GM23338 (cell line): ENCODE measurements around the gene TMEM117. TPM values are rescaled to one million over a fixed set of nuclear protein-coding genes. Genes with fewer than 3 reads are reported as not detected.

ENCODE experiments used
- ATAC-seq: fragments of 200-7000 bp; cut with Tn5 transposase; 3 replicates; pipeline ENCODE4 v1.9.1; 2020
- DNase-seq: peaks from one replicate; pipeline ENCODE4 v3.0.0-alpha.2; 2015; ENCODE audit warnings: low spot score
- H2AFZ ChIP-seq: fragments of 200-600 bp; sonication (generic); 2 replicates; pipeline ENCODE4 v1.8.0; 2016; ENCODE audit warnings: antibody characterized with exemption, mild to moderate bottlenecking, moderate library complexity
- H3F3A ChIP-seq: fragments of 200-600 bp; sonication (generic); replicated peaks from 2 replicates; pipeline ENCODE4 v1.8.0; 2017; ENCODE audit warnings: antibody characterized with exemption, mixed run types, low read depth
- H3K27ac ChIP-seq: fragments of 200-600 bp; sonication (generic); 2 replicates; pipeline ENCODE4 v1.6.1; 2016; ENCODE audit warnings: low read depth
- H3K27me3 ChIP-seq: fragments of 200-600 bp; sonication (generic); 2 replicates; pipeline ENCODE4 v1.8.0; 2016; ENCODE audit warnings: mild to moderate bottlenecking, mixed run types, moderate library complexity; ENCODE audit not compliant: insufficient read depth
- H3K36me3 ChIP-seq: fragments of 200-600 bp; sonication (generic); 2 replicates; pipeline ENCODE4 v1.8.0; 2016; ENCODE audit warnings: mild to moderate bottlenecking; ENCODE audit not compliant: insufficient read depth
- H3K4me1 ChIP-seq: fragments of 200-600 bp; sonication (generic); 2 replicates; pipeline ENCODE4 v1.8.0; 2016; ENCODE audit warnings: mild to moderate bottlenecking, moderate library complexity; ENCODE audit not compliant: insufficient read depth
- H3K4me2 ChIP-seq: fragments of 200-600 bp; sonication (generic); 2 replicates; pipeline ENCODE4 v1.7.1; 2017; ENCODE audit warnings: mixed run types
- H3K4me3 ChIP-seq: fragments of 200-600 bp; sonication (generic); 2 replicates; pipeline ENCODE4 v1.6.1; 2016; ENCODE audit warnings: mixed run types
- H3K79me2 ChIP-seq: fragments of 200-600 bp; sonication (generic); replicated peaks from 2 replicates; pipeline ENCODE4 v1.8.0; 2017; ENCODE audit warnings: mild to moderate bottlenecking; ENCODE audit not compliant: insufficient read depth
- H3K9me2 ChIP-seq: fragments of 200-600 bp; sonication (generic); 2 replicates; pipeline ENCODE4 v1.8.0; 2017; ENCODE audit not compliant: insufficient read depth
- H4K20me1 ChIP-seq: fragments of 200-600 bp; sonication (generic); replicated peaks from 2 replicates; pipeline ENCODE4 v1.8.0; 2017; ENCODE audit warnings: mild to moderate bottlenecking; ENCODE audit not compliant: insufficient read depth
- H3K27ac Mint-ChIP-seq: 2 replicates; pipeline ENCODE4 v1.8.0; 2020; ENCODE audit warnings: inconsistent platforms, mild to moderate bottlenecking, moderate library complexity, mixed read lengths
- H3K27me3 Mint-ChIP-seq: 3 replicates; pipeline ENCODE4 v1.8.0; 2022; ENCODE audit warnings: low read depth, mild to moderate bottlenecking, moderate library complexity, mixed read lengths, inconsistent platforms; ENCODE audit not compliant: insufficient read depth, poor library complexity
- H3K36me3 Mint-ChIP-seq: 3 replicates; pipeline ENCODE4 v1.8.0; 2021; ENCODE audit warnings: low read depth, mild to moderate bottlenecking, inconsistent platforms, moderate library complexity, mixed read lengths
- H3K4me1 Mint-ChIP-seq: 3 replicates; pipeline ENCODE4 v1.8.0; 2020; ENCODE audit warnings: mild to moderate bottlenecking, inconsistent platforms, mixed read lengths
- H3K4me3 Mint-ChIP-seq: 3 replicates; pipeline ENCODE4 v1.8.0; 2021; ENCODE audit warnings: moderate library complexity, mild to moderate bottlenecking, inconsistent platforms, mixed read lengths
- H3K9me3 Mint-ChIP-seq: 3 replicates; pipeline ENCODE4 v1.8.0; 2020; ENCODE audit warnings: moderate library complexity, mild to moderate bottlenecking, inconsistent platforms, mixed read lengths
- CREB1 ChIP-seq: fragments of 250-450 bp; sonication (Bioruptor Pico); IDR thresholded peaks from 2 replicates; pipeline ENCODE4 v1.5.0; 2020; ENCODE audit warnings: low read depth, mild to moderate bottlenecking, moderate library complexity
- CTCF ChIP-seq, 2 experiments: fragments of 200-600 bp in 1 of 2; sonication (generic) in 1 of 2; conservative IDR thresholded peaks; 2 replicates each; pipeline versions ENCODE4 v1.5.1 to v1.6.1; 2016 to 2017; ENCODE audit warnings: antibody characterized with exemption in 2 of 2, low read depth in 2 of 2, mild to moderate bottlenecking in 2 of 2, moderate library complexity in 1 of 2
- ETS1 ChIP-seq: IDR thresholded peaks from 2 replicates; pipeline ENCODE4 v1.6.1; 2016; ENCODE audit warnings: antibody characterized with exemption
- EZH2 ChIP-seq: fragments of 200-600 bp; sonication (generic); IDR thresholded peaks from one replicate; pipeline ENCODE4 v1.8.0; 2017; ENCODE audit warnings: antibody characterized with exemption, mild to moderate bottlenecking, low read depth; ENCODE audit not compliant: unreplicated experiment
- EZH2phosphoT487 ChIP-seq: fragments of 200-600 bp; sonication (generic); IDR thresholded peaks from one replicate; pipeline ENCODE4 v1.8.1; 2018; ENCODE audit warnings: antibody characterized with exemption; ENCODE audit not compliant: unreplicated experiment
- JUNB ChIP-seq: IDR thresholded peaks from one replicate; pipeline ENCODE4 v1.6.1; 2016; ENCODE audit warnings: antibody characterized with exemption; ENCODE audit not compliant: unreplicated experiment
- NANOG ChIP-seq: IDR thresholded peaks from 2 replicates; pipeline ENCODE4 v1.6.1; 2016; ENCODE audit warnings: antibody characterized with exemption, borderline replicate concordance
- POLR2AphosphoS5 ChIP-seq: IDR thresholded peaks from 2 replicates; pipeline ENCODE4 v1.6.1; 2016; ENCODE audit warnings: antibody characterized with exemption, low read depth
- REST ChIP-seq: IDR thresholded peaks from one replicate; pipeline ENCODE4 v1.6.1; 2018; ENCODE audit warnings: antibody characterized with exemption; ENCODE audit not compliant: unreplicated experiment
- STAT1 ChIP-seq: IDR thresholded peaks from one replicate; pipeline ENCODE4 v1.6.1; 2016; ENCODE audit warnings: antibody characterized with exemption; ENCODE audit not compliant: unreplicated experiment
- ZNF114 ChIP-seq: fragments of 250-450 bp; sonication (Bioruptor Pico); IDR thresholded peaks from 2 replicates; pipeline ENCODE4 v1.5.0; 2020; ENCODE audit warnings: mild to moderate bottlenecking, moderate library complexity
- ZNF331 ChIP-seq: fragments of 250-450 bp; sonication (Bioruptor Pico); IDR thresholded peaks from 2 replicates; pipeline ENCODE4 v1.5.0; 2020; ENCODE audit warnings: low read depth, mild to moderate bottlenecking, moderate library complexity
- ZNF462 ChIP-seq: fragments of 250-450 bp; sonication (Bioruptor Pico); IDR thresholded peaks from 2 replicates; pipeline ENCODE4 v1.5.0; 2020; ENCODE audit warnings: mild to moderate bottlenecking, moderate library complexity
- polyA plus RNA-seq: library from polyadenylated mRNA; unstranded; fragments of >200 nt; fragmentation: Nextera tagmentation; extraction: Ambion mirVana; gene quantifications from 2 replicates; pipeline ENCODE4 v1.2.1, GENCODE V29; 2016
- total RNA-seq: library from RNA; depleted of rRNA; stranded (reverse); fragments of >200 nt; shearing (Covaris generic); gene quantifications from 2 replicates; pipeline ENCODE4 v1.2.3, GENCODE V29; 2014

Gene TMEM117
- total and polyA plus RNA-seq, 2 experiments from 2014 or later: 0.94 to 1.6 TPM

- Histone ChIP-seq H3K27ac (no peak overlapping the region), H3K36me3 (no peaks in the 10 kb centered on the region), H4K20me1 (no peaks in the 10 kb centered on the region), H3K4me2 (no peak overlapping the region), H3F3A (no peaks in the 10 kb centered on the region), H3K79me2 (no peaks in the 10 kb centered on the region), H3K4me3 (no peak overlapping the region), H3K27me3 (no peaks in the 10 kb centered on the region), H2AFZ (no peak overlapping the region), H3K4me1 (no peaks in the 10 kb centered on the region), H3K9me2 (peaks cover 5% of the 10 kb centered on the region)
- Mint-ChIP-seq H3K9me3 (peaks cover 6% of the 10 kb centered on the region; the same call in 2 of the 3 replicates), H3K4me1 (no peaks in the 10 kb centered on the region), H3K36me3 (peaks cover 5% of the 10 kb centered on the region; the same call in 1 of the 3 replicates), H3K4me3 (no peak overlapping the region), H3K27ac (no peak overlapping the region), H3K27me3 (no peaks in the 10 kb centered on the region)
- TF ChIP-seq ZNF462 (no peak), ETS1 (no peak), ZNF114 (CRISPR knock-in tag) (no peak), CREB1 (CRISPR knock-in tag) (no peak), STAT1 (no peak), REST (no peak), JUNB (no peak), EZH2 (no peak), NANOG (no peak), POLR2AphosphoS5 (no peak), EZH2phosphoT487 (no peak), ZNF331 (CRISPR knock-in tag) (no peak), CTCF (conservative IDR thresholded peaks at IDR 0.05; ENCODE audit: low read depth in 2 of 2) (no peak)
- no peak for DNase-seq
- no peak for ATAC-seq
Observed at GRCh38 chr12:44025499-44025898, 189.6 kb downstream of the TMEM117 start.
